HepG2 (cell line): ENCODE measurements around the gene SULT6B1. TPM values are rescaled to one million over a fixed set of nuclear protein-coding genes. Genes with fewer than 3 reads are reported as not detected.

Experiments used
- AGO1 ChIP-seq: fragments of 200-400 bp; formaldehyde crosslinking; IDR thresholded peaks from 2 replicates; pipeline ENCODE4 v1.6.1; 2017; ENCODE audit warnings: mild to moderate bottlenecking, low read depth, low read length, moderate library complexity; ENCODE audit not compliant: poor library complexity, severe bottlenecking
- AKNA ChIP-seq: sonication (generic); formaldehyde crosslinking; IDR thresholded peaks from 2 replicates; pipeline ENCODE4 v1.4.0; 2020; ENCODE audit warnings: missing genetic modification reagents, borderline replicate concordance
- EED ChIP-seq: sonication (generic); formaldehyde crosslinking; IDR thresholded peaks from 2 replicates; pipeline ENCODE4 v1.5.0; 2020; ENCODE audit warnings: mild to moderate bottlenecking, missing genetic modification reagents
- EHMT2 ChIP-seq: fragments of 200-600 bp; sonication (generic); IDR thresholded peaks from 2 replicates; pipeline ENCODE4 v1.7.0; 2017; ENCODE audit warnings: antibody characterized with exemption, low read depth, low read length, borderline replicate concordance
- GABPB1 ChIP-seq: IDR thresholded peaks from 2 replicates; pipeline ENCODE4 v1.6.1; 2016; ENCODE audit warnings: mild to moderate bottlenecking, missing genetic modification reagents, moderate library complexity, missing compliant biosample characterization
- HDAC2 ChIP-seq: sonication (generic); formaldehyde crosslinking; IDR thresholded peaks from 2 replicates; pipeline ENCODE4 v1.4.0; 2020; ENCODE audit warnings: missing genetic modification reagents
- JARID2 ChIP-seq: sonication (generic); formaldehyde crosslinking; IDR thresholded peaks from 2 replicates; pipeline ENCODE4 v1.8.1; 2023; ENCODE audit warnings: missing genetic modification reagents, inconsistent platforms; ENCODE audit not compliant: insufficient replicate concordance
- KDM3A ChIP-seq: IDR thresholded peaks from 2 replicates; pipeline ENCODE4 v1.6.1; 2018; ENCODE audit warnings: low read depth, missing compliant biosample characterization
- PHF8 ChIP-seq: sonication (generic); formaldehyde crosslinking; IDR thresholded peaks from 2 replicates; pipeline ENCODE4 v1.5.0; 2020; ENCODE audit warnings: missing genetic modification reagents
- REPIN1 ChIP-seq: sonication (generic); formaldehyde crosslinking; IDR thresholded peaks from 2 replicates; pipeline ENCODE4 v1.8.0; 2022; ENCODE audit warnings: missing genetic modification reagents, low read depth, mild to moderate bottlenecking, borderline replicate concordance
- SRSF1 ChIP-seq: fragments of 200-400 bp; formaldehyde crosslinking; optimal IDR thresholded peaks from 2 replicates; pipeline ENCODE3; 2017; ENCODE audit warnings: mild to moderate bottlenecking, low read depth, low read length, moderate library complexity
- TFAP4 ChIP-seq: sonication (generic); IDR thresholded peaks from 2 replicates; pipeline ENCODE4 v1.6.1; 2016; ENCODE audit warnings: low read depth, borderline replicate concordance
- WIZ ChIP-seq: sonication (generic); formaldehyde crosslinking; IDR thresholded peaks from 2 replicates; pipeline ENCODE4 v1.5.1; 2020; ENCODE audit warnings: mild to moderate bottlenecking, missing genetic modification reagents
- YEATS2 ChIP-seq: sonication (generic); formaldehyde crosslinking; IDR thresholded peaks from 2 replicates; pipeline ENCODE4 v1.4.0; 2020; ENCODE audit warnings: missing genetic modification reagents, borderline replicate concordance
- ZBTB2 ChIP-seq: sonication (generic); formaldehyde crosslinking; IDR thresholded peaks from 2 replicates; pipeline ENCODE4 v1.8.0; 2022; ENCODE audit warnings: low read depth, missing genetic modification reagents
- ZBTB26 ChIP-seq: IDR thresholded peaks from 2 replicates; pipeline ENCODE4 v1.6.1; 2016; ENCODE audit warnings: missing compliant biosample characterization, missing genetic modification reagents, borderline replicate concordance
- ZNF335 ChIP-seq: sonication (generic); formaldehyde crosslinking; IDR thresholded peaks from 2 replicates; pipeline ENCODE4 v1.4.0; 2020; ENCODE audit warnings: missing genetic modification reagents
- ZNF337 ChIP-seq: sonication (generic); formaldehyde crosslinking; IDR thresholded peaks from 2 replicates; pipeline ENCODE4 v1.5.1; 2020; ENCODE audit warnings: missing genetic modification reagents, low read depth, mild to moderate bottlenecking, borderline replicate concordance
- ZNF547 ChIP-seq: sonication (generic); formaldehyde crosslinking; IDR thresholded peaks from 2 replicates; pipeline ENCODE4 v1.5.1; 2020; ENCODE audit warnings: mild to moderate bottlenecking, missing genetic modification reagents
- ZNF549 ChIP-seq: sonication (generic); formaldehyde crosslinking; IDR thresholded peaks from 2 replicates; pipeline ENCODE4 v1.5.0; 2020; ENCODE audit warnings: missing genetic modification reagents
- ZNF746 ChIP-seq: sonication (generic); formaldehyde crosslinking; IDR thresholded peaks from 2 replicates; pipeline ENCODE4 v1.8.0; 2022; ENCODE audit warnings: mild to moderate bottlenecking, missing genetic modification reagents
- polyA plus RNA-seq, 8 experiments: library from polyadenylated mRNA; depleted of rRNA in 3 of 8; stranded (reverse) in 7 of 8; unstranded in 1 of 8; fragments of >200 nt; fragmentation: Illumina TruSeq in 4 of 8; extraction: Trizol in 4 of 8; gene quantifications; 2 replicates each; pipeline versions ENCODE4 v1.2.1 to v1.2.3, GENCODE V29; 2011 to 2016; ENCODE audit warnings: low read depth in 4 of 8, missing spikeins in 1 of 8, mixed read lengths in 1 of 8; ENCODE audit not compliant: insufficient read depth in 1 of 8
- total RNA-seq, 5 experiments: library from RNA; depleted of rRNA; stranded (reverse); fragments of >200 nt; fragmentation: Illumina TruSeq; extraction: Trizol; gene quantifications; 2 replicates each; pipeline ENCODE4 v1.2.3, GENCODE V29; 2016; ENCODE audit warnings: low read depth in 1 of 5

The SULT6B1 gene
- total and polyA plus RNA-seq, 2 of the 13 experiments (the other 11 are each of a cell fraction or from before 2014, with no cell fraction given) = not detected

- peak; percentile 73; the same call in 1 of the 2 replicates for TF ChIP-seq AKNA (CRISPR knock-in tag)
- peak; percentile 93 for TF ChIP-seq GABPB1
- peak; percentile 95 for TF ChIP-seq REPIN1
- TF ChIP-seq EED (CRISPR knock-in tag) = peak; percentile 93
- TF ChIP-seq WIZ (CRISPR knock-in tag) = peak; percentile 94
- peak; percentile 68 for TF ChIP-seq AGO1
- TF ChIP-seq JARID2 (CRISPR knock-in tag) = no peak
- no peak for TF ChIP-seq ZNF549 (CRISPR knock-in tag)
- TF ChIP-seq TFAP4 = 0 out of 2 replicates have a peak, but pooled peaks have one; percentile 8
- TF ChIP-seq ZBTB26 (CRISPR knock-in tag) = no peak; the same call in none of the 2 replicates
- no peak for TF ChIP-seq SRSF1
- peak; percentile 99 for TF ChIP-seq PHF8 (CRISPR knock-in tag)
- TF ChIP-seq EHMT2 = no peak
- no peak for TF ChIP-seq ZBTB2 (CRISPR knock-in tag)
- TF ChIP-seq ZNF335 (CRISPR knock-in tag) = no peak
- TF ChIP-seq KDM3A = peak; percentile 81
- TF ChIP-seq ZNF337 (CRISPR knock-in tag) = no peak; the same call in 1 of the 2 replicates
- no peak; the same call in 1 of the 2 replicates for TF ChIP-seq ZNF746 (CRISPR knock-in tag)
- peak; percentile 99 for TF ChIP-seq ZNF547 (CRISPR knock-in tag)
- peak; percentile 45; the same call in 1 of the 2 replicates for TF ChIP-seq HDAC2
- TF ChIP-seq YEATS2 (CRISPR knock-in tag) = peak; percentile 47; the same call in 1 of the 2 replicates
These were observed 8.1 kb upstream of the SULT6B1 start, which contains the start of gene CEBPZOS (continued) for GRCh38 chr2:37196320-37197195.
